Measurements from ENCODE around the gene INVS.

GRCh38 chr9:100090880-100091279 is 8.2 kb upstream of the INVS start:
- no peak for TF ChIP-seq CTCF (IDR thresholded peaks at IDR 0.05; ENCODE audit: low read length)
- no peak for TF ChIP-seq EZH2 (IDR thresholded peaks at IDR 0.05; ENCODE audit: borderline replicate concordance, low read length)

Measured in OCI-LY1 (cell line).